Loucy (cell line): ENCODE results near the gene CFAP65.

Experiments
- CTCF ChIP-seq: fragments of 200-600 bp; sonication (generic); conservative IDR thresholded peaks from 2 replicates; pipeline ENCODE4 v1.5.1; 2014; ENCODE audit warnings: mild to moderate bottlenecking, antibody characterized with exemption, low read length
- EZH2phosphoT487 ChIP-seq: fragments of 200-600 bp; IDR thresholded peaks from 2 replicates; pipeline ENCODE4 v1.6.1; 2018; ENCODE audit warnings: antibody characterized with exemption, mild to moderate bottlenecking, moderate library complexity, borderline replicate concordance

DNA sequence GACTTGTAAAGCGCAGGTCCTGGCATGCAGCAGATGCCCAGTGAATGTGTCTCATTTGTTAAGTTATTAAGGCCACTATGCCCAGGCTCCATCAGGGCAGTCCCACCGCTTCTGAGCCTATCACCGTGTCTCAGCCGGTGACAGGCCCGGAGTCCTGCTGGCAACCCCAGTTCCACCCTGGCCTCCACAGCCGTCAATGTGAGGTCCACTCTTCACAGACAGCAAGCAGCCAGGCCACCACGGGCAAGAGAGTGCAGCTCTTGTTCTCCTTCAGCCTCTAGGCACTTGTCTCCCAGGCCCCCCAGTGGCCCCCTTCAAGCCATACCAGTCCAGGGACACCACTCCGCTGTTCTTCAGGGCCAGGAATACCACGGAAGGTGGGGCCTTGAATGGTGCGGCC is 22.6 kb downstream of the CFAP65 start:
- TF ChIP-seq CTCF: no peak
- TF ChIP-seq EZH2phosphoT487: no peak
